Posterior vena cava (tissue), 2 donors: ENCODE measurements around the gene NKX3-2. TPM values are rescaled to one million over a fixed set of nuclear protein-coding genes. Genes with fewer than 3 reads are reported as not detected.

Experiments
- DNase-seq: peaks from one replicate; pipeline ENCODE4 v3.0.0-alpha.2; 2020; ENCODE audit warnings: low spot score
- intact Hi-C, 2 donors: fragments of 100-400 bp; cut with DNase I; formaldehyde crosslinking; loops; one replicate each; pipeline versions ENCODE4 v1.14.1 to v1.14.2; 2022 to 2023
- total RNA-seq, 2 donors: library from RNA; stranded (reverse); fragmentation: NEBNext Ultra II Directional; extraction: Animal tissue kit (Norgen Biotek cat#: 25700); gene quantifications; one replicate each; pipeline ENCODE4 v1.2.1, GENCODE V29; 2021
- donor health status: DM: yes; HTN: yes; CAD: no.
- donor health status: DM: yes; HTN: yes; CAD: no.

The NKX3-2 gene
- total RNA-seq, 2 donors from 2014 or later, result 0.19 TPM; not detected in 1

- DNase-seq, result peak; percentile 75
- intact Hi-C loops, result no loop called here
These were observed 8.5 kb downstream of the NKX3-2 start for GRCh38 chr4:13535708-13536361.

- intact Hi-C loops, result no loop called here
- peak; percentile 49 for DNase-seq
These were observed 9.2 kb downstream of the NKX3-2 start for GRCh38 chr4:13535118-13535517.

- DNase-seq, result peak; percentile 64
- intact Hi-C loops, result no loop called here
These were observed 9.8 kb downstream of the NKX3-2 start for GRCh38 chr4:13534344-13535063.

GRCh38 chr4:13533670-13534343, 10.5 kb downstream of the NKX3-2 start:
- no peak for DNase-seq
- intact Hi-C loops, result no loop called here

- intact Hi-C loops, result no loop called here
These were observed 12.7 kb downstream of the NKX3-2 start for GRCh38 chr4:13531625-13531998.

GRCh38 chr4:13530823-13531624, 13.3 kb downstream of the NKX3-2 start:
- DNase-seq, result peak; percentile 66
- intact Hi-C loops, result no loop called here

More at GRCh38 chr4:13531625-13531998, 12.7 kb downstream of the NKX3-2 start:
- no peak for DNase-seq

- DNase-seq, result peak; percentile 72
- intact Hi-C loops, result no loop called here
These were observed 15.0 kb downstream of the NKX3-2 start for GRCh38 chr4:13529128-13529919.

- no peak for DNase-seq
- intact Hi-C loops, result no loop called here
These were observed 15.5 kb downstream of the NKX3-2 start for GRCh38 chr4:13528821-13529127.

GRCh38 chr4:13527981-13528820, 16.1 kb downstream of the NKX3-2 start:
- intact Hi-C loops, result no loop called here
- DNase-seq, result peak; percentile 74

GRCh38 chr4:13527192-13527980, 16.9 kb downstream of the NKX3-2 start:
- intact Hi-C loops, result no loop called here
- DNase-seq, result peak; percentile 57

GRCh38 chr4:13526658-13527057, 17.6 kb downstream of the NKX3-2 start:
- DNase-seq, result no peak
- intact Hi-C loops, result no loop called here

- intact Hi-C loops, result no loop called here
- no peak for DNase-seq
These were observed 18.6 kb downstream of the NKX3-2 start for GRCh38 chr4:13525606-13526281.

- intact Hi-C loops, result no loop called here
These were observed 19.6 kb downstream of the NKX3-2 start for GRCh38 chr4:13524504-13525243.

GRCh38 chr4:13523591-13524503, 20.5 kb downstream of the NKX3-2 start:
- intact Hi-C loops, result no loop called here
- no peak for DNase-seq

More at GRCh38 chr4:13524504-13525243, 19.6 kb downstream of the NKX3-2 start:
- DNase-seq, result no peak

- DNase-seq, result no peak
- intact Hi-C loops, result no loop called here
These were observed 21.2 kb downstream of the NKX3-2 start for GRCh38 chr4:13523105-13523477.
